Sigmoid colon (tissue), 4 donors: ENCODE data around the gene BCL3.

Source experiments
- POLR2AphosphoS5 ChIP-seq, 4 donors: sonication (generic); formaldehyde crosslinking; IDR thresholded peaks; one replicate each; pipeline ENCODE4 v1.6.1; 2017; ENCODE audit warnings: antibody characterized with exemption in 4 of 4
- TF ChIP-seq, protein P1 (sequence below), 4 experiments: fragments of 450-650 bp in 3 of 4; fragments of 200-600 bp in 1 of 4; IDR thresholded peaks; one replicate each; pipeline ENCODE4 v1.5.1; 2016 to 2019; ENCODE audit warnings: antibody characterized with exemption in 4 of 4, mild to moderate bottlenecking in 3 of 4, moderate library complexity in 2 of 4

GRCh38 chr19:44719262-44719701, 29.2 kb upstream of the BCL3 start:
- TF ChIP-seq POLR2AphosphoS5 (IDR thresholded peaks at IDR 0.05) = no peak
- TF ChIP-seq, protein P1, sequence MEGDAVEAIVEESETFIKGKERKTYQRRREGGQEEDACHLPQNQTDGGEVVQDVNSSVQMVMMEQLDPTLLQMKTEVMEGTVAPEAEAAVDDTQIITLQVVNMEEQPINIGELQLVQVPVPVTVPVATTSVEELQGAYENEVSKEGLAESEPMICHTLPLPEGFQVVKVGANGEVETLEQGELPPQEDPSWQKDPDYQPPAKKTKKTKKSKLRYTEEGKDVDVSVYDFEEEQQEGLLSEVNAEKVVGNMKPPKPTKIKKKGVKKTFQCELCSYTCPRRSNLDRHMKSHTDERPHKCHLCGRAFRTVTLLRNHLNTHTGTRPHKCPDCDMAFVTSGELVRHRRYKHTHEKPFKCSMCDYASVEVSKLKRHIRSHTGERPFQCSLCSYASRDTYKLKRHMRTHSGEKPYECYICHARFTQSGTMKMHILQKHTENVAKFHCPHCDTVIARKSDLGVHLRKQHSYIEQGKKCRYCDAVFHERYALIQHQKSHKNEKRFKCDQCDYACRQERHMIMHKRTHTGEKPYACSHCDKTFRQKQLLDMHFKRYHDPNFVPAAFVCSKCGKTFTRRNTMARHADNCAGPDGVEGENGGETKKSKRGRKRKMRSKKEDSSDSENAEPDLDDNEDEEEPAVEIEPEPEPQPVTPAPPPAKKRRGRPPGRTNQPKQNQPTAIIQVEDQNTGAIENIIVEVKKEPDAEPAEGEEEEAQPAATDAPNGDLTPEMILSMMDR (IDR thresholded peaks at IDR 0.05) = no peak
